Activated CD4-positive, alpha-beta T cell treated with anti-CD3 and anti-CD28 coated beads for 48 hours (primary cell): ENCODE data around the gene TMTC3.

Experiments used
- DNase-seq: peaks from one replicate; pipeline ENCODE4 v3.0.0-alpha.2; 2020

Gene TMTC3

DNA sequence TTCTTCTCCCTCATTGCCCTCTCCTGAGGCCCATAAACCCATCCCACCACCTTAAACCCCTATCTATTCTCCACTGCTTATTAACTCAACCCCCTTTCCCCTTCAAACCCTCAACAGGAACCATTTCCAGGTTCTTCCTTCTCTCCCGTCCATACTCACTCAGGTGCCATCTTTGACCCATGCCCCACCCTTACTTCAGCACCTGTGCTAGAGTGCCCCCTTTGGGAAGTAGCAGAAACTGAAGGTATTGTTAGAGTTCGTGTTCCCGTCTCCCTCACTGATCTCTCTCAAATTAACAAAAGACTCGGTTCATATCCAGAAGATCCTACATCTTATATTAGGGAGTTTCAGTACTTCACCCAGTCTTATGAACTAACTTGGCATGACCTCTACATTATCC lies 86.6 kb downstream of the TMTC3 start:
- DNase-seq, result no peak

DNA sequence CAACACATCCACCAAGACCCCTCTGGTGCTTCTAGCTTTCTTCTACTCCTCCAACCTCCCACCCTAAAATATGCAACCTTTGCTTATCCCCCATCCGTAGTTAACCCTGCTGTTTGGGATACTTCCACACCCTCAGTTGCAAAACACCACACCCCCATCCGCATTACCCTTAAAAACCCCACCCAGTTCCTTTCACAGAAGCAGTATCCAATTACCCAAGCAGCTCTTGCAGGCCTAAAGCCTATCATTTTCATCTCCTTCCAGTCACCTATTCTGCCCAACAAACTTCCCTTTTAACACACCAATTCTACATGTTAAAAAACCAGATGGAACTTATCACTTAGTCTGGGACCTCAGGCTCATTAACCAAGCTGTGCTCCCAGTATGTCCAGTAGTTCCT lies 88.2 kb downstream of the TMTC3 start:
- DNase-seq, result no peak

DNA sequence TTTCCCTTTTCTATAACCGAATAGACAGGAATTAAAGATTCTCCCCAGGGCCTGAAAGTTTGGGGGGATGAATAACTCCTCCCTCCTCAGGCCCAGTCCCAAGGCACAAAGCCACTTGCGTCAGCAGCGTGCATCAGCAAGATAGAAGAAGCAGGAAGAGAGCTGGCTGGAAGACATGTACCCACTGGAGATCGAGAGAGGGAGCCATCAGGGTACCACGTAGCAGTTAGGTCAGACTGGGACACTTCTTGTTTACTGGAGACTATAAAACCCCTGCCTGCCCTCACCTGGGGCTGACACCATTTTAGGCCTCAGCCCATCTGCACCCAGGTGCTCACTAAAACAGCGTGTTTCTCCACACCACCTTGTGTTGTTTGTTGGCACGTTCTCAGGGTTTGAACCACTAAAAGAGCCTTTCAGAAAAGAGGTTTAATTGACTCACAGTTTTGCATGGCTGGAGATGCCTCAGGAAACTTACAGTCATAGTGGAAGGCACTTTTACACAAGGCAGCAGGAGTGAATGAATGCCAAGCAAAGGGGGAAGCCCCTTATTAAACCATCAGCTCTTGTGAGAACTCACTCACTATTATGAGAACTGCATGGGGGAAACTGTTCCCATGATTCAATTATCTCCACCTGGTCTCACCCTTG lies 93.2 kb downstream of the TMTC3 start:
- DNase-seq, result peak; percentile 47

GRCh38 chr12:88237954-88238353 lies 95.8 kb downstream of the TMTC3 start:
- DNase-seq, result no peak

DNA sequence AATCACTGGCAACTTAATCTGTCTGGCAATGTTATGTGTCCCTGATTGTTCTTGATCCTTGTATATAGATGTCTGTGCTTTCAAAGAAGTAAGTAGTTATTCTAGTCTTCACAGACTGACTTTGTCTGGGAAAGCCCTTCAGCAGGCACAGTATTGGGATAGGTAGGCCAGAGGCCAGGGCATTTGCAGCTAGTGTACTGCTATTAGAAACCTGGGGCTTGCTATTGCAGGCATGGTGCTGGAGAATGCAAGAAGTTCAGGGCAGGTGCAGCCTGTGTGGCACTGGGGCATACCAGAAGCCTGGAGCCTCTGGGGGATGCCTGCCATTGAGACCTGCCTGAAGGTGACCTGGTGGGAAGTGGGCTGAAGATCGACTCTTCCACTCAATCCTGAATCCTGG lies 96.3 kb downstream of the TMTC3 start:
- DNase-seq, result no peak

DNA sequence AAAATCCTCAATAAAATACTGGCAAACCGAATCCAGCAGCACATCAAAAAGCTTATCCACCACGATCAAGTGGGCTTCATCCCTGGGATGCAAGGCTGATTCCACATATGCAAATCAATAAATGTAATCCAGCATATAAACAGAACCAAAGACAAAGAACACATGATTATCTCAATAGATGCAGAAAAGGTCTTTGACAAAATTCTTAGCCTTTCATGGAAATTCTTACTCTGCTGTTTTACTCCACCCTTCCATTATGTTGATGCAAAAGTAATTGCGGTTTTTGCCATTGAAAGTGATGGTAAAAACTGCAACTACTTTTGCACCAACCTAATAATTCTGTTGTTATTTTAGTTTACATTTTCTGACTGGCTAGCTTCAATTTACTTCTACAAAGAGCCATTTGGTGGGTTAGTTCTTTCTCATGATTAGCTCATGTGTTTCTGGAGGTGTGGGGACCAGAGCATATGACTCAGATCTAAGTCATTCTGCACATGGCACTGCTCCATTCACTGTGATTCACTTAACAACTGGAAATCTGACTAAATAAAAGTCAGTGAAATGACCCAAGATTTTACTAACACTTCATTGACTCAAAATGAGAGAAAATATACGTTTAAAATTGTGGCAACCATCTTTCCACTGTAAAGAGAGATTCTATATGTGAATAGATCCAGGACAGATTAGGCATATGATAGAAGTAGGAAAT lies 99.9 kb downstream of the TMTC3 start:
- DNase-seq, result peak; percentile 47

DNA sequence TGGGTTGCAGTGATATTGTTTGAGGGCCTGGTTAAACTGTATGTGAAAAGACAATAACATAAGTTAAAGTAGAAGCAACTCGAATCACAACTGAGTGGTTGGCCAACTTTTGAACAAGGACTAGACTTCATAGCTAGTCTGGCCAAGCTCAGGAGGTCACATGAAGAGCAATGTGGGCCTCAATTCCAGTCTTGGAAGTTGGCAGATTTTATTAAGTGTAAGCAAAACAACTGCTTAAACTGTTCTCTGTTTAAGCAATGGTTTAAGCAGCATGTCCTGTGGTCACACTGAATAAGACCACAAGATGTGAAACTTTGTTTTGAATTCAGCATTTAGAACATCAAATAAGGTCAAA lies 100.4 kb downstream of the TMTC3 start:
- DNase-seq, result peak; percentile 9

- no peak for DNase-seq
These were observed 100.8 kb downstream of the TMTC3 start for GRCh38 chr12:88242939-88243338.

DNA sequence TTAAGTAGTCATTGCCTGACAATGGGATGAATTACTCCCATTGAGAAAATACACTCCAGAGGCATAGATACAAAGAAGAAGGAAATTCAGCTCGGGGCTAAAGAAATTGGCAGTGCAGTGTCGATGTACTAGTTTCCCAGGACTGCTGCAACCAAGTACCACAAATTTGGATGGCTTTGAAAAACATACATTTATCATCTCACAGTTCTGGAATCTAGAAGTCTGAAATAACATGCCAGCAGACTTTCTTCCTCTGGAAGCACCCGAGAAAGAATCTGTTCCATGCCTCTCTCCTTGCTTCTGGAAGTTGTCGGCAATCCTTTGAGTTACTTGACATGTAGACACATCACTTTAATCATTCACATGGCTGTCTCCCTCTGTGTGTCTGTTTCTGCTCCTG lies 101.9 kb downstream of the TMTC3 start:
- DNase-seq, result no peak

GRCh38 chr12:88245905-88246304 lies 103.8 kb downstream of the TMTC3 start:
- no peak for DNase-seq

- no peak for DNase-seq
These were observed 105.1 kb downstream of the TMTC3 start for GRCh38 chr12:88247241-88247643.

GRCh38 chr12:88248606-88249005 lies 106.5 kb downstream of the TMTC3 start:
- no peak for DNase-seq
